Loucy (cell line): Measurements from ENCODE around the gene PTPN2.

ENCODE experiments used
- H2AFZ ChIP-seq: fragments of 200-600 bp; sonication (generic); 2 replicates; pipeline ENCODE4 v1.6.0; 2016; ENCODE audit warnings: antibody characterized with exemption, mild to moderate bottlenecking, low read length, moderate library complexity
- H3F3A ChIP-seq: fragments of 200-600 bp; 2 replicates; pipeline ENCODE4 v1.6.0; 2016; ENCODE audit warnings: antibody characterized with exemption, low read depth, mild to moderate bottlenecking
- H3K27me3 ChIP-seq: fragments of 200-600 bp; sonication (generic); 2 replicates; pipeline ENCODE4 v1.6.1; 2014; ENCODE audit warnings: low read length, mild to moderate bottlenecking; ENCODE audit not compliant: insufficient read depth, poor library complexity, severe bottlenecking
- H3K36me3 ChIP-seq: fragments of 200-600 bp; sonication (generic); 2 replicates; pipeline ENCODE4 v1.6.1; 2016; ENCODE audit warnings: low read length; ENCODE audit not compliant: insufficient read depth
- H3K4me1 ChIP-seq: fragments of 200-600 bp; sonication (generic); 2 replicates; pipeline ENCODE4 v1.5.1; 2014; ENCODE audit warnings: low read length, mild to moderate bottlenecking; ENCODE audit not compliant: insufficient read depth, poor library complexity, severe bottlenecking
- H3K4me2 ChIP-seq: fragments of 200-600 bp; sonication (generic); 2 replicates; pipeline ENCODE4 v1.6.0; 2014; ENCODE audit warnings: antibody characterized with exemption, low read length, low read depth, mild to moderate bottlenecking; ENCODE audit not compliant: poor library complexity, severe bottlenecking
- H3K4me3 ChIP-seq: fragments of 200-600 bp; sonication (generic); 2 replicates; pipeline ENCODE4 v1.5.1; 2014; ENCODE audit warnings: low read length, mild to moderate bottlenecking, mixed read lengths; ENCODE audit not compliant: poor library complexity, severe bottlenecking
- H3K79me2 ChIP-seq: fragments of 200-600 bp; sonication (generic); 2 replicates; pipeline ENCODE4 v1.6.1; 2014; ENCODE audit warnings: low read length; ENCODE audit not compliant: insufficient read depth
- H3K9ac ChIP-seq: fragments of 200-600 bp; sonication (generic); 2 replicates; pipeline ENCODE4 v1.6.0; 2014; ENCODE audit warnings: mild to moderate bottlenecking, low read depth, low read length, moderate library complexity; ENCODE audit not compliant: poor library complexity, severe bottlenecking
- H3K9me2 ChIP-seq: fragments of 200-600 bp; sonication (generic); replicated peaks from 2 replicates; pipeline ENCODE4 v1.6.1; 2016; ENCODE audit warnings: low read depth, low read length, mixed read lengths
- H3K9me3 ChIP-seq: fragments of 200-600 bp; sonication (generic); 2 replicates; pipeline ENCODE4 v1.6.1; 2014; ENCODE audit warnings: mild to moderate bottlenecking, antibody characterized with exemption, low read length, low read depth; ENCODE audit not compliant: insufficient read depth
- H4K20me1 ChIP-seq: fragments of 200-600 bp; sonication (generic); 2 replicates; pipeline ENCODE4 v1.6.0; 2014; ENCODE audit warnings: antibody characterized with exemption, low read length, mild to moderate bottlenecking; ENCODE audit not compliant: insufficient read depth, poor library complexity, severe bottlenecking
- EZH2phosphoT487 ChIP-seq: fragments of 200-600 bp; IDR thresholded peaks from 2 replicates; pipeline ENCODE4 v1.6.1; 2018; ENCODE audit warnings: antibody characterized with exemption, mild to moderate bottlenecking, moderate library complexity, borderline replicate concordance
- TF ChIP-seq, protein P1 (sequence below): fragments of 200-600 bp; sonication (generic); conservative IDR thresholded peaks from 2 replicates; pipeline ENCODE4 v1.5.1; 2014; ENCODE audit warnings: mild to moderate bottlenecking, antibody characterized with exemption, low read length

PTPN2 gene

DNA sequence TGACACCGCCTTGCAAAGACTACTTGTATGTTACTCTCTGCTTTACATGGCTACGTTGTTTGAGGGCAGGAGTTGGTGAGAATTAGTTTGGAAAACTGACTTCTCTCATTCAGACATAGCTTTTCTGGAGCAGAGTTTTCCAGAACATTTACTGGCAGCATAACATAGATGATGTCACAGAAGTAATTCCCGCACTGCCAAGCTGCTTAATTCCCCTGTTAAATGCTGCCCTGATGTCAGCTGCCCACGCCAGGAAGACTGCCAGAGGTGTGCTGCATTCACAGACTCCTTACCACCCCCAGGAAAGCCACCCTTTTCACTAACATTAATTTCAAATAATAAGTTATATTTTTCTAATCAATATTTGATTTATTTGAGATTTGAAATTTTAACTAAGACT lies 24.7 kb upstream of the PTPN2 start:
- Histone ChIP-seq H4K20me1 (no peaks in the 10 kb centered on the region), H3K27me3 (no peaks in the 10 kb centered on the region), H3F3A (no peaks in the 10 kb centered on the region), H3K4me2 (no peak overlapping the region), H3K9me3 (no peaks in the 10 kb centered on the region), H3K4me3 (no peak overlapping the region), H3K4me1 (no peaks in the 10 kb centered on the region), H3K79me2 (no peaks in the 10 kb centered on the region), H2AFZ (no peak overlapping the region), H3K9ac (no peak overlapping the region), H3K36me3 (no peaks in the 10 kb centered on the region), H3K9me2 (no peaks in the 10 kb centered on the region)
- no peak for TF ChIP-seq EZH2phosphoT487
- TF ChIP-seq, protein P1, sequence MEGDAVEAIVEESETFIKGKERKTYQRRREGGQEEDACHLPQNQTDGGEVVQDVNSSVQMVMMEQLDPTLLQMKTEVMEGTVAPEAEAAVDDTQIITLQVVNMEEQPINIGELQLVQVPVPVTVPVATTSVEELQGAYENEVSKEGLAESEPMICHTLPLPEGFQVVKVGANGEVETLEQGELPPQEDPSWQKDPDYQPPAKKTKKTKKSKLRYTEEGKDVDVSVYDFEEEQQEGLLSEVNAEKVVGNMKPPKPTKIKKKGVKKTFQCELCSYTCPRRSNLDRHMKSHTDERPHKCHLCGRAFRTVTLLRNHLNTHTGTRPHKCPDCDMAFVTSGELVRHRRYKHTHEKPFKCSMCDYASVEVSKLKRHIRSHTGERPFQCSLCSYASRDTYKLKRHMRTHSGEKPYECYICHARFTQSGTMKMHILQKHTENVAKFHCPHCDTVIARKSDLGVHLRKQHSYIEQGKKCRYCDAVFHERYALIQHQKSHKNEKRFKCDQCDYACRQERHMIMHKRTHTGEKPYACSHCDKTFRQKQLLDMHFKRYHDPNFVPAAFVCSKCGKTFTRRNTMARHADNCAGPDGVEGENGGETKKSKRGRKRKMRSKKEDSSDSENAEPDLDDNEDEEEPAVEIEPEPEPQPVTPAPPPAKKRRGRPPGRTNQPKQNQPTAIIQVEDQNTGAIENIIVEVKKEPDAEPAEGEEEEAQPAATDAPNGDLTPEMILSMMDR = no peak

DNA sequence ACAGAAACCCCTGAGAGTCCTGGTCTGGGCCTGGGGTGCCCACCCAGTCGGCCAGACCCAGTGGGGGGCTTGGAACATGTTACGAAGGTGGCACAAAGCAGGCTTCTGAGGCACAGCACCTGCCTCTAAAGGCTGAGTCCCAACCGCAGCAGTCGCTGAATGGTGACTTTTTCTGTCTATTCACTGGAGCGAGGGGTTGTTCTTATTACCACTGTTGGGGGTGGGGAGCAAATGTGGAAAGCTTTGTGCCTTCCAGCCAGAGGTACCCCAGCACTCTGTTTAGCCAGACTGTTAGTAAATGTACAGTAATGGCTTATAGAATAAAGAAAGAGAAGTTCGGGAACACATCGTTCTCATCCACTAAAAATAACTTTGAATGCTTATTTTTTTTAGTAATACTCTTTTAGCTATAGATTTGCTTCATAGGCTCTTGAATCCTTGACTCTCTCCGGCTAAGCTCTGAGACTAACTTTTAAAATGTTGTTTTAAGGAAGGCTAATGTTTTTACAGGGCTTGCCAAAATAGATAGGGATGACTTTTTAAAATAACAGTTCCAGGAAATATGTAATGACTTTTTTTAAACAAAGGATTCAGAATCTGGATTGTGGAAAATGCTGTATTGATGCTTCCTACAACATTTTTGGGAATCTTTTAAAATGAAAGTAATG lies 23.4 kb upstream of the PTPN2 start:
- no peaks in the 10 kb centered on the region for H4K20me1 ChIP-seq
- no peaks in the 10 kb centered on the region for H3K4me1 ChIP-seq
- no peaks in the 10 kb centered on the region for H3K9me3 ChIP-seq
- H3K27me3 ChIP-seq = no peaks in the 10 kb centered on the region
- no peaks in the 10 kb centered on the region for H3F3A ChIP-seq
- no peak overlapping the region for H2AFZ ChIP-seq
- no peak overlapping the region for H3K4me2 ChIP-seq
- H3K4me3 ChIP-seq = no peak overlapping the region
- TF ChIP-seq, protein P1 = no peak
- no peak for TF ChIP-seq EZH2phosphoT487
- no peaks in the 10 kb centered on the region for H3K36me3 ChIP-seq
- H3K79me2 ChIP-seq = no peaks in the 10 kb centered on the region
- no peaks in the 10 kb centered on the region for H3K9me2 ChIP-seq
- no peak overlapping the region for H3K9ac ChIP-seq

DNA sequence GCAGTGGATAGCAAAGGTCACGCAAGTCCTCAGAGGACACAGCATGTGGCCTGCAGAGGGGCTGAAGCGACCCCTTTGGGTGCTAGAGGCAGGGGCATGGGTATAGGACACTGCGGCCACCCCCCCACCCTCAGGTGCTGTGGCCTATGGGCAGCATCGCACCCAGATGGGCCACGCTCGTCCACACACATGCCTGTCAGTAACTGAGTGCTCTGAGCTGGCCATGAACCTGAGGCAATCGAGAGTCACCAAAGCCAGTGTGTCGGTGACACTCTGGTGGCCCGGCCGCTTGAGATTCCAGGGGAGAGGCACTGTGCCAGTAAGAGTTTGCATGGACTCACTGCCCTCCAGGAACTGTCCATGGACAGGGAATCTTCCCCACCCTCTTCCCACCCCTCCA lies 22.7 kb upstream of the PTPN2 start:
- Histone ChIP-seq H3K4me2 (no peak overlapping the region), H3K36me3 (no peaks in the 10 kb centered on the region), H3K4me3 (no peak overlapping the region), H4K20me1 (no peaks in the 10 kb centered on the region), H3K9ac (no peak overlapping the region), H3K27me3 (no peaks in the 10 kb centered on the region), H3F3A (no peaks in the 10 kb centered on the region), H3K9me3 (no peaks in the 10 kb centered on the region), H3K79me2 (no peaks in the 10 kb centered on the region), H3K9me2 (no peaks in the 10 kb centered on the region), H3K4me1 (no peaks in the 10 kb centered on the region), H2AFZ (no peak overlapping the region)
- TF ChIP-seq EZH2phosphoT487 = no peak
- TF ChIP-seq, protein P1 = no peak
